DND-41 (cell line): Measurements from ENCODE around the gene C1orf210.

Experiments used
- ATAC-seq: fragments of 200-7000 bp; cut with Tn5 transposase; 3 replicates; pipeline ENCODE4 v1.9.1; 2021; ENCODE audit warnings: low read depth; ENCODE audit not compliant: insufficient read depth
- DNase-seq: peaks from one replicate; pipeline ENCODE4 v3.0.0-alpha.2; 2020
- H2AFZ ChIP-seq: 2 replicates; pipeline ENCODE4 v1.6.0; 2012; ENCODE audit warnings: low read depth, low read length
- H3K27ac ChIP-seq: 2 replicates; pipeline ENCODE4 v1.5.1; 2012; ENCODE audit warnings: low read length, inconsistent platforms
- H3K27me3 ChIP-seq: fragments of 200-600 bp; sonication (generic); 2 replicates; pipeline ENCODE4 v1.6.0; 2012; ENCODE audit warnings: low read length, mild to moderate bottlenecking, inconsistent platforms; ENCODE audit not compliant: insufficient read depth, poor library complexity
- H3K36me3 ChIP-seq: 2 replicates; pipeline ENCODE4 v1.5.1; 2012; ENCODE audit warnings: low read length, inconsistent platforms; ENCODE audit not compliant: insufficient read depth
- H3K4me1 ChIP-seq: 2 replicates; pipeline ENCODE4 v1.5.1; 2012; ENCODE audit warnings: mild to moderate bottlenecking, low read length; ENCODE audit not compliant: insufficient read depth
- H3K4me2 ChIP-seq: 2 replicates; pipeline ENCODE4 v1.6.0; 2012; ENCODE audit warnings: mild to moderate bottlenecking, moderate library complexity, low read length, inconsistent platforms; ENCODE audit not compliant: insufficient read depth
- H3K4me3 ChIP-seq, 2 experiments: fragments of 200-600 bp in 1 of 2; shearing (Covaris generic) in 1 of 2; 2 replicates each; pipeline ENCODE4 v1.5.1; 2012 to 2016; ENCODE audit warnings: inconsistent platforms in 2 of 2, low read length in 2 of 2, mild to moderate bottlenecking in 2 of 2, low read depth in 1 of 2, moderate library complexity in 1 of 2
- H3K79me2 ChIP-seq: 2 replicates; pipeline ENCODE4 v1.6.0; 2012; ENCODE audit warnings: low read length, inconsistent platforms; ENCODE audit not compliant: insufficient read depth
- H3K9ac ChIP-seq: 2 replicates; pipeline ENCODE4 v1.6.0; 2012; ENCODE audit warnings: low read depth, mild to moderate bottlenecking, inconsistent platforms, low read length, moderate library complexity
- H3K9me3 ChIP-seq: 2 replicates; pipeline ENCODE4 v1.5.1; 2012; ENCODE audit warnings: low read length, moderate library complexity, mild to moderate bottlenecking, inconsistent platforms; ENCODE audit not compliant: insufficient read depth, severe bottlenecking
- H4K20me1 ChIP-seq: 2 replicates; pipeline ENCODE4 v1.6.0; 2012; ENCODE audit warnings: low read length; ENCODE audit not compliant: insufficient read depth
- CTCF ChIP-seq: IDR thresholded peaks from 2 replicates; pipeline ENCODE4 v1.5.1; 2012; ENCODE audit warnings: borderline replicate concordance, low read length, moderate library complexity, mild to moderate bottlenecking; ENCODE audit not compliant: poor library complexity, severe bottlenecking; ENCODE audit errors: extremely low read depth
- EZH2 ChIP-seq: IDR thresholded peaks from 3 replicates; pipeline ENCODE4 v1.6.1; 2012; ENCODE audit warnings: borderline replicate concordance, low read depth, mild to moderate bottlenecking, moderate library complexity, low read length, inconsistent platforms; ENCODE audit not compliant: severe bottlenecking

The C1orf210 gene

GRCh38 chr1:43250351-43250761 is 35.0 kb downstream of the C1orf210 start:
- no peak for DNase-seq
- no peak for ATAC-seq
- H3K36me3 ChIP-seq, result no peaks in the 10 kb centered on the region
- H3K4me3 ChIP-seq, result no peak overlapping the region
- H3K4me1 ChIP-seq, result no peaks in the 10 kb centered on the region
- no peak overlapping the region for H3K4me2 ChIP-seq
- H2AFZ ChIP-seq, result no peak overlapping the region
- no peak overlapping the region for H3K9ac ChIP-seq
- H4K20me1 ChIP-seq, result no peaks in the 10 kb centered on the region
- TF ChIP-seq CTCF (no peak), EZH2 (no peak)
- no peaks in the 10 kb centered on the region for H3K27me3 ChIP-seq
- H3K27ac ChIP-seq, result no peak overlapping the region
- peaks cover 5% of the 10 kb centered on the region for H3K9me3 ChIP-seq
- no peaks in the 10 kb centered on the region for H3K79me2 ChIP-seq

- ATAC-seq, result no peak
- no peak overlapping the region for H3K4me2 ChIP-seq
- H3K9me3 ChIP-seq, result peaks cover 5% of the 10 kb centered on the region
- H2AFZ ChIP-seq, result no peak overlapping the region
- no peak overlapping the region for H3K4me3 ChIP-seq
- no peak for DNase-seq
- no peaks in the 10 kb centered on the region for H3K79me2 ChIP-seq
- no peaks in the 10 kb centered on the region for H4K20me1 ChIP-seq
- H3K9ac ChIP-seq, result no peak overlapping the region
- H3K27me3 ChIP-seq, result peaks cover 3% of the 10 kb centered on the region
- H3K36me3 ChIP-seq, result no peaks in the 10 kb centered on the region
- no peak overlapping the region for H3K27ac ChIP-seq
- TF ChIP-seq EZH2, result no peak
- TF ChIP-seq CTCF, result no peak
- H3K4me1 ChIP-seq, result no peaks in the 10 kb centered on the region
Observed at GRCh38 chr1:43247256-43247921, 38.0 kb downstream of the C1orf210 start.

- TF ChIP-seq EZH2, result no peak
- TF ChIP-seq CTCF, result no peak
- no peaks in the 10 kb centered on the region for H4K20me1 ChIP-seq
- no peak for ATAC-seq
- H3K79me2 ChIP-seq, result no peaks in the 10 kb centered on the region
- H3K4me2 ChIP-seq, result no peak overlapping the region
- no peaks in the 10 kb centered on the region for H3K4me1 ChIP-seq
- H3K27ac ChIP-seq, result no peak overlapping the region
- no peaks in the 10 kb centered on the region for H3K36me3 ChIP-seq
- no peak overlapping the region for H3K4me3 ChIP-seq
- H3K9ac ChIP-seq, result no peak overlapping the region
- peaks cover 5% of the 10 kb centered on the region for H3K9me3 ChIP-seq
- H2AFZ ChIP-seq, result no peak overlapping the region
- no peak for DNase-seq
- H3K27me3 ChIP-seq, result peaks cover 3% of the 10 kb centered on the region
Observed at GRCh38 chr1:43246466-43247213, 38.7 kb downstream of the C1orf210 start.
